ENCODE results near the gene C3orf20.
"Not testable (repeated sequence)": the region's sequence is repeated elsewhere in the genome, so short reads cannot be mapped to it uniquely, and the experiment has no call there.

The C3orf20 gene

DNA sequence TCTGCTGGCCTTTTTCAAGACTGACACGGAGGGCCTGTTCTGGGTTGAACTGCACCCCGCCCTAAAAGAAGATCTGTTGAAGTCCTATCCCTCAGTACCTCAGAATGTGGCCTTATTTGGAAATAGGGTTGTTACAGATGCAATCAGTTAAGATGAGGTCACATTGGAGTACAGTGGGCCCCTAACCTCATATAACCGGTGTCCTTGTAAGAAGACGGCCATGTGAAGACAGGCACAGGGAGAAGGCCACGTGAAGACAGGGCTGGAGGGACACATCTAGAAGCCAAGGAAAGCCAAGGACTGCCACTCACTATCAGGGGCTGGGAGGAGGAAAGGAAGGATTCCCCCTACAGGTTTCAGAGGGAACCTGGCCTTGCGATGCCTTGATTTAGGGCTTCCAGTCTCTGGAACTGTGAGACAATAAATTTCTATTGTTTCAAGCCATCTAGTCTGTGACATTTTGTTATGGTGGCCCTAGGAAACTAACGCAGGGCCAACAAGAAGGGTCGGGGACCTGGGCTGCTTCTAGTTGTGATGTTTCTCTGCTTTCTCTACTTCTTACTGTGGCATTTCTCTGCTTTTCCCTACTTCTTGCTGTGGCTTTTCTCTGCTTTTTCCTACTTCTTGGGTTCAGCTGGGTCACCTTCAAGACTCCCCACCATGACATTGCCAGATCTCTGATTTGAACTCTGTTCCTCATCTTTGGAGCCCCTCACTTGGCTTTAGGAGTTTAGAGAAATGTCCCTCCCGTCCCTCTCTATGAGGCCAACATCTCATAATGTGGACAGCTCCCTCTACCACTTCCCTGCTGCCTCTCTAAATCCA is 28.1 kb upstream of the C3orf20 start:
- no peak overlapping the region for H3K4me3 Mint-ChIP-seq
- H3K36me3 Mint-ChIP-seq (ENCODE audit: low read depth), result no peaks in the 10 kb centered on the region
- H3K9me3 Mint-ChIP-seq, result no peaks in the 10 kb centered on the region
- peaks cover 13% of the 10 kb centered on the region for H3K4me1 Mint-ChIP-seq
- peaks cover 19% of the 10 kb centered on the region for H3K27me3 Mint-ChIP-seq (ENCODE audit: low read depth)
- TF ChIP-seq, protein P1, sequence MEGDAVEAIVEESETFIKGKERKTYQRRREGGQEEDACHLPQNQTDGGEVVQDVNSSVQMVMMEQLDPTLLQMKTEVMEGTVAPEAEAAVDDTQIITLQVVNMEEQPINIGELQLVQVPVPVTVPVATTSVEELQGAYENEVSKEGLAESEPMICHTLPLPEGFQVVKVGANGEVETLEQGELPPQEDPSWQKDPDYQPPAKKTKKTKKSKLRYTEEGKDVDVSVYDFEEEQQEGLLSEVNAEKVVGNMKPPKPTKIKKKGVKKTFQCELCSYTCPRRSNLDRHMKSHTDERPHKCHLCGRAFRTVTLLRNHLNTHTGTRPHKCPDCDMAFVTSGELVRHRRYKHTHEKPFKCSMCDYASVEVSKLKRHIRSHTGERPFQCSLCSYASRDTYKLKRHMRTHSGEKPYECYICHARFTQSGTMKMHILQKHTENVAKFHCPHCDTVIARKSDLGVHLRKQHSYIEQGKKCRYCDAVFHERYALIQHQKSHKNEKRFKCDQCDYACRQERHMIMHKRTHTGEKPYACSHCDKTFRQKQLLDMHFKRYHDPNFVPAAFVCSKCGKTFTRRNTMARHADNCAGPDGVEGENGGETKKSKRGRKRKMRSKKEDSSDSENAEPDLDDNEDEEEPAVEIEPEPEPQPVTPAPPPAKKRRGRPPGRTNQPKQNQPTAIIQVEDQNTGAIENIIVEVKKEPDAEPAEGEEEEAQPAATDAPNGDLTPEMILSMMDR (IDR thresholded peaks at IDR 0.05; ENCODE audit: unreplicated experiment in 3 of 3), result no peak
- peak overlapping the region in 1 of 3 experiments; percentile 99 for H3K27ac Mint-ChIP-seq

- peaks cover 10% of the 10 kb centered on the region for H3K27me3 Mint-ChIP-seq (ENCODE audit: low read depth)
- TF ChIP-seq, protein P1 (IDR thresholded peaks at IDR 0.05; ENCODE audit: unreplicated experiment in 3 of 3), result no peak
- peak overlapping the region; percentile 27 to 64 (median 33) for H3K4me3 Mint-ChIP-seq
- no peaks in the 10 kb centered on the region for H3K36me3 Mint-ChIP-seq (ENCODE audit: low read depth)
- H3K27ac Mint-ChIP-seq, result peak overlapping the region; percentile 42 to 99 (median 79)
- peaks cover 16% of the 10 kb centered on the region for H3K4me1 Mint-ChIP-seq
- no peaks in the 10 kb centered on the region for H3K9me3 Mint-ChIP-seq
These were observed 26.7 kb upstream of the C3orf20 start for GRCh38 chr3:14647976-14648955.

GRCh38 chr3:14649466-14649865 is 25.5 kb upstream of the C3orf20 start:
- Mint-ChIP-seq H3K36me3 (ENCODE audit: low read depth) (peaks cover 7% of the 10 kb centered on the region), H3K27ac (peak overlapping the region; percentile 79 to 99 (median 79)), H3K27me3 (ENCODE audit: low read depth) (peaks cover 2% of the 10 kb centered on the region), H3K4me1 (peaks cover 24% of the 10 kb centered on the region), H3K4me3 (peak overlapping the region; percentile 49 to 99 (median 60)), H3K9me3 (no peaks in the 10 kb centered on the region)
- TF ChIP-seq, protein P1 (IDR thresholded peaks at IDR 0.05; ENCODE audit: unreplicated experiment in 3 of 3), result no peak

- H3K4me1 Mint-ChIP-seq, result peaks cover 24% of the 10 kb centered on the region
- TF ChIP-seq, protein P1 (IDR thresholded peaks at IDR 0.05; ENCODE audit: unreplicated experiment in 3 of 3), result no peak
- no peaks in the 10 kb centered on the region for H3K27me3 Mint-ChIP-seq (ENCODE audit: low read depth)
- no peaks in the 10 kb centered on the region for H3K9me3 Mint-ChIP-seq
- peak overlapping the region; percentile 79 to 99 (median 79) for H3K27ac Mint-ChIP-seq
- H3K4me3 Mint-ChIP-seq, result peak overlapping the region; percentile 89 to 100 (median 99)
- H3K36me3 Mint-ChIP-seq (ENCODE audit: low read depth), result peaks cover 13% of the 10 kb centered on the region
These were observed 24.7 kb upstream of the C3orf20 start for GRCh38 chr3:14650193-14650592.

- H3K4me3 Mint-ChIP-seq, result peak within 1 kb of the TSS; percentile 89 to 100 (median 99)
- H3K36me3 Mint-ChIP-seq (ENCODE audit: low read depth), result peaks cover 23% of the 10 kb centered on the region
- no peaks in the 10 kb centered on the region for H3K27me3 Mint-ChIP-seq (ENCODE audit: low read depth)
- H3K9me3 Mint-ChIP-seq, result no peaks in the 10 kb centered on the region
- H3K4me1 Mint-ChIP-seq, result peaks cover 24% of the 10 kb centered on the region
- peak within 1 kb of the TSS; percentile 89 to 99 (median 95) for H3K27ac Mint-ChIP-seq
- TF ChIP-seq, protein P1 (IDR thresholded peaks at IDR 0.05; ENCODE audit: unreplicated experiment in 3 of 3), result no peak
These were observed 23.3 kb upstream of the C3orf20 start, which contains the start of gene CCDC174 for GRCh38 chr3:14651440-14652251. CCDC174 (plus strand) TSS chr3:14651762; CDS start chr3:14651837, 75 bp downstream.

DNA sequence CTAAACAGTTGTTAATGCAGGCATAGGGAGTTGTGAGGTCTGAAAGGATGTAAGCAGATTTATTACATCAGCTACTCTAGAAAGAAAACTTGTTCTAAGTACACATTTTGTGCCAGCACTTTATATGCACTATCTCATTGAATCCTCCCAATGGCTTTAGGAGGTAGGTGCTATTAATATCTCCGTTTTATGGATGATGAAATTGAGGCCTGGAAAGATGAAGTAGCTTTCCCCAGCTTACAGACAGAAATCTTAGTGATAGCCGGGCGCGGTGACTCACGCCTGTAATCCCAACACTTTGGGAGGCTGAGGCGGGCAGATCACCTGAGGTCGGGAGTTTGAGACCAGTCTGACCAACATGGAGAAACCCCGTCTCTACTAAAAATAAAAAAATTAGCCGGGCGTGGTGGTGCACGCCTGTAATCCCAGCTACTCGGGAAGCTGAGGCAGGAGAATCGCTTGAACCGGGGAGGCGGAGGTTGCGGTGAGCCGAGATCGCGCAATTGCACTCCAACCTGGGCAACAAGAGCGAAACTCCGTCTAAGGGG is 22.5 kb upstream of the C3orf20 start:
- H3K4me1 Mint-ChIP-seq, result peaks cover 24% of the 10 kb centered on the region
- peaks cover 29% of the 10 kb centered on the region for H3K36me3 Mint-ChIP-seq (ENCODE audit: low read depth)
- H3K4me3 Mint-ChIP-seq, result peak overlapping the region; percentile 89 to 100 (median 99)
- H3K9me3 Mint-ChIP-seq; H3K27me3 Mint-ChIP-seq (ENCODE audit: low read depth): not testable (repeated sequence)
- peak overlapping the region; percentile 89 to 99 (median 95) for H3K27ac Mint-ChIP-seq
